Neutrophil (primary cell): ENCODE data around the gene TRIM28.

Source experiments
- H3K27ac ChIP-seq: fragments of 200-600 bp; sonication (generic); 2 replicates; pipeline ENCODE4 v1.5.1; 2016; ENCODE audit warnings: mild to moderate bottlenecking, moderate library complexity
- H3K27me3 ChIP-seq: fragments of 200-600 bp; sonication (generic); 2 replicates; pipeline ENCODE4 v1.6.0; 2016; ENCODE audit warnings: mild to moderate bottlenecking
- H3K36me3 ChIP-seq: fragments of 200-600 bp; sonication (generic); 2 replicates; pipeline ENCODE4 v1.5.1; 2017
- H3K4me1 ChIP-seq, 2 experiments: fragments of 200-600 bp in 1 of 2; sonication (generic) in 1 of 2; 1 replicate in 1 of 2; 2 replicates in 1 of 2; pipeline versions ENCODE4 v1.5.1 to v1.6.1; 2013 to 2016; ENCODE audit warnings: low read depth in 1 of 2, low read length in 1 of 2, mild to moderate bottlenecking in 1 of 2, moderate library complexity in 1 of 2; ENCODE audit not compliant: control insufficient read depth in 1 of 2, insufficient read depth in 1 of 2
- H3K4me3 ChIP-seq, 2 experiments: fragments of 200-600 bp in 1 of 2; sonication (generic) in 1 of 2; 1 replicate in 1 of 2; 2 replicates in 1 of 2; pipeline ENCODE4 v1.5.1; 2013 to 2016; ENCODE audit warnings: low read depth in 1 of 2, low read length in 1 of 2, mild to moderate bottlenecking in 1 of 2, moderate library complexity in 1 of 2
- H3K9me3 ChIP-seq: fragments of 200-600 bp; sonication (generic); 2 replicates; pipeline ENCODE4 v1.5.1; 2016
- CTCF ChIP-seq: fragments of 200-600 bp; sonication (generic); IDR thresholded peaks from 2 replicates; pipeline ENCODE4 v1.5.1; 2016; ENCODE audit warnings: antibody characterized with exemption

TRIM28 gene

GRCh38 chr19:58548859-58549663 lies 5.2 kb downstream of the TRIM28 start:
- H3K36me3 ChIP-seq = peaks cover 70% of the 10 kb centered on the region
- TF ChIP-seq CTCF = no peak

GRCh38 chr19:58549664-58550361 lies 5.9 kb downstream of the TRIM28 start:
- Histone ChIP-seq H3K27ac (peak overlapping the region; percentile 51), H3K27me3 (no peaks in the 10 kb centered on the region), H3K9me3 (no peaks in the 10 kb centered on the region), H3K36me3 (peaks cover 71% of the 10 kb centered on the region), H3K4me1 (peaks cover 32 to 40% of the 10 kb centered on the region in 2 experiments), H3K4me3 (no peak overlapping the region)
- no peak for TF ChIP-seq CTCF

More at GRCh38 chr19:58548859-58549663, 5.2 kb downstream of the TRIM28 start:
- peaks cover 26 to 34% of the 10 kb centered on the region in 2 experiments for H3K4me1 ChIP-seq
- no peaks in the 10 kb centered on the region for H3K9me3 ChIP-seq
- no peak overlapping the region for H3K4me3 ChIP-seq
- H3K27ac ChIP-seq = peak overlapping the region; percentile 51
- H3K27me3 ChIP-seq = no peaks in the 10 kb centered on the region

GRCh38 chr19:58550362-58551122 lies 6.7 kb downstream of the TRIM28 start:
- TF ChIP-seq CTCF = no peak
- H3K9me3 ChIP-seq = no peaks in the 10 kb centered on the region
- H3K4me3 ChIP-seq = no peak overlapping the region
- peak overlapping the region; percentile 51 for H3K27ac ChIP-seq
- no peaks in the 10 kb centered on the region for H3K27me3 ChIP-seq
- peaks cover 73% of the 10 kb centered on the region for H3K36me3 ChIP-seq
- peaks cover 30 to 38% of the 10 kb centered on the region in 2 experiments for H3K4me1 ChIP-seq

GRCh38 chr19:58551123-58551497 lies 7.2 kb downstream of the TRIM28 start:
- Histone ChIP-seq H3K4me1 (peaks cover 27 to 35% of the 10 kb centered on the region in 2 experiments), H3K27me3 (no peaks in the 10 kb centered on the region), H3K9me3 (no peaks in the 10 kb centered on the region), H3K36me3 (peaks cover 79% of the 10 kb centered on the region), H3K4me3 (no peak overlapping the region), H3K27ac (peak overlapping the region; percentile 51)
- TF ChIP-seq CTCF = no peak

- peak overlapping the region; percentile 52 for H3K27ac ChIP-seq
- H3K27me3 ChIP-seq = no peaks in the 10 kb centered on the region
- TF ChIP-seq CTCF = no peak
- H3K36me3 ChIP-seq = peaks cover 86% of the 10 kb centered on the region
- peaks cover 28 to 35% of the 10 kb centered on the region in 2 experiments for H3K4me1 ChIP-seq
- H3K9me3 ChIP-seq = no peaks in the 10 kb centered on the region
- no peak overlapping the region for H3K4me3 ChIP-seq
Observed at GRCh38 chr19:58551577-58552471, 8.0 kb downstream of the TRIM28 start.
